ENCODE data around the gene CNKSR1. TPM values are rescaled to one million over a fixed set of nuclear protein-coding genes. Genes with fewer than 3 reads are reported as not detected.

CNKSR1 gene
- total and polyA plus RNA-seq, 2 of the 13 experiments (the other 11 are each of a cell fraction or from before 2014, with no cell fraction given), result 3.4 to 8.9 TPM

- TF ChIP-seq ZNF710 (CRISPR knock-in tag; IDR thresholded peaks at IDR 0.05; ENCODE audit: borderline replicate concordance), result peak; percentile 47; the same call in 1 of the 2 replicates
- peak; percentile 49; the same call in 1 of the 2 replicates for TF ChIP-seq ZNF784 (CRISPR knock-in tag; IDR thresholded peaks at IDR 0.05; ENCODE audit: borderline replicate concordance)
- TF ChIP-seq ZNF7 (CRISPR knock-in tag; IDR thresholded peaks at IDR 0.05), result no peak
- no peak; the same call in 1 of the 2 replicates for TF ChIP-seq HIVEP1 (CRISPR knock-in tag; IDR thresholded peaks at IDR 0.05)
- TF ChIP-seq CSRNP1 (CRISPR knock-in tag; IDR thresholded peaks at IDR 0.05), result peak; percentile 78; the same call in 1 of the 2 replicates
- no peak for TF ChIP-seq TBP (CRISPR knock-in tag; IDR thresholded peaks at IDR 0.05)
- no peak for TF ChIP-seq PCBP2 (optimal IDR thresholded peaks at IDR 0.05; ENCODE audit: low read depth, low read length, poor library complexity, severe bottlenecking)
- no peak for TF ChIP-seq ZNF800 (CRISPR knock-in tag; IDR thresholded peaks at IDR 0.05)
- TF ChIP-seq RAD51 (IDR thresholded peaks at IDR 0.05; ENCODE audit: borderline replicate concordance), result no peak
- peak; percentile 87; the same call in 1 of the 2 replicates for TF ChIP-seq ZNF224 (CRISPR knock-in tag; IDR thresholded peaks at IDR 0.05)
- TF ChIP-seq PTBP1 (IDR thresholded peaks at IDR 0.05; ENCODE audit: low read depth, low read length, poor library complexity, severe bottlenecking), result no peak
- no peak for TF ChIP-seq CC2D1A (CRISPR knock-in tag; IDR thresholded peaks at IDR 0.05)
- TF ChIP-seq FIP1L1 (IDR thresholded peaks at IDR 0.05; ENCODE audit: borderline replicate concordance, insufficient read depth, low read depth, low read length), result no peak
- TF ChIP-seq KDM3A (CRISPR knock-in tag; IDR thresholded peaks at IDR 0.05; ENCODE audit: low read depth), result no peak
- TF ChIP-seq ZNF44 (CRISPR knock-in tag; IDR thresholded peaks at IDR 0.05), result no peak; the same call in 1 of the 2 replicates
- no peak for TF ChIP-seq ZNF615 (CRISPR knock-in tag; IDR thresholded peaks at IDR 0.05; ENCODE audit: borderline replicate concordance)
- 0 out of 2 replicates have a peak, but pooled peaks have one; percentile 7 for TF ChIP-seq ZFP1 (CRISPR knock-in tag; IDR thresholded peaks at IDR 0.05)
- no peak for TF ChIP-seq KLF12 (CRISPR knock-in tag; IDR thresholded peaks at IDR 0.05; ENCODE audit: borderline replicate concordance)
- peak; percentile 78 for TF ChIP-seq ATF7-NPFF (CRISPR knock-in tag; IDR thresholded peaks at IDR 0.05; ENCODE audit: low read depth)
Measured at GRCh38 chr1:26233903-26234643, 56.8 kb downstream of the CNKSR1 start, which contains the start of gene CEP85 (continued).

Measured in HepG2 (cell line).